Mesendoderm (in vitro differentiated cells): ENCODE measurements around the gene PAPPA2.

Source experiments
- DNase-seq: peaks from one replicate; pipeline ENCODE4 v3.0.0; 2013
- H2AK5ac ChIP-seq: 2 replicates; pipeline ENCODE4 v1.6.1; 2013; ENCODE audit warnings: low read length, inconsistent platforms
- H2BK120ac ChIP-seq: 2 replicates; pipeline ENCODE4 v1.6.1; 2013; ENCODE audit warnings: low read depth, mild to moderate bottlenecking, low read length, moderate library complexity, mixed read lengths
- H2BK15ac ChIP-seq: replicated peaks from 2 replicates; pipeline ENCODE4 v1.6.1; 2013; ENCODE audit warnings: low read depth, mild to moderate bottlenecking, moderate library complexity
- H2BK5ac ChIP-seq: 2 replicates; pipeline ENCODE4 v1.6.1; 2013; ENCODE audit warnings: low read length, inconsistent platforms
- H3K18ac ChIP-seq: 2 replicates; pipeline ENCODE4 v1.6.1; 2013; ENCODE audit warnings: mild to moderate bottlenecking, low read length, mixed read lengths
- H3K23ac ChIP-seq: one replicate; pipeline ENCODE4 v1.6.1; 2013; ENCODE audit warnings: low read length
- H3K27ac ChIP-seq: 2 replicates; pipeline ENCODE4 v1.5.1; 2013; ENCODE audit warnings: low read depth, mild to moderate bottlenecking, inconsistent platforms, low read length, moderate library complexity
- H3K27me3 ChIP-seq: 2 replicates; pipeline ENCODE4 v1.6.1; 2013; ENCODE audit warnings: low read length, control low read depth, mild to moderate bottlenecking, inconsistent platforms; ENCODE audit not compliant: insufficient read depth, poor library complexity
- H3K36me3 ChIP-seq: 2 replicates; pipeline ENCODE4 v1.6.1; 2013; ENCODE audit warnings: low read length, inconsistent platforms; ENCODE audit not compliant: control insufficient read depth, insufficient read depth
- H3K4ac ChIP-seq: one replicate; pipeline ENCODE4 v1.6.1; 2013; ENCODE audit warnings: low read depth, mild to moderate bottlenecking, low read length, moderate library complexity
- H3K4me1 ChIP-seq: 2 replicates; pipeline ENCODE4 v1.6.1; 2013; ENCODE audit warnings: low read depth, low read length, inconsistent platforms; ENCODE audit not compliant: control insufficient read depth
- H3K4me2 ChIP-seq: 2 replicates; pipeline ENCODE4 v1.6.1; 2013; ENCODE audit warnings: low read length
- H3K4me3 ChIP-seq: 2 replicates; pipeline ENCODE4 v1.5.1; 2013; ENCODE audit warnings: mild to moderate bottlenecking, low read length
- H3K56ac ChIP-seq: one replicate; pipeline ENCODE4 v1.6.1; 2013; ENCODE audit warnings: low read length
- H3K79me1 ChIP-seq: 2 replicates; pipeline ENCODE4 v1.6.1; 2013; ENCODE audit warnings: low read length, inconsistent platforms
- H3K79me2 ChIP-seq: 2 replicates; pipeline ENCODE4 v1.6.1; 2013; ENCODE audit warnings: mild to moderate bottlenecking, low read length; ENCODE audit not compliant: control insufficient read depth, insufficient read depth
- H3K9ac ChIP-seq: 2 replicates; pipeline ENCODE4 v1.6.1; 2013; ENCODE audit warnings: low read length, inconsistent platforms
- H4K5ac ChIP-seq: one replicate; pipeline ENCODE4 v1.6.1; 2013; ENCODE audit warnings: low read length
- H4K8ac ChIP-seq: one replicate; pipeline ENCODE4 v1.6.1; 2013; ENCODE audit warnings: low read depth, mild to moderate bottlenecking, control low read depth, low read length, moderate library complexity
- WGBS: extraction: QIAGEN DNeasy Blood & Tissue Kit; methylation state at CpG from one replicate; pipeline ENCODE4 v1.1.7; 2013; ENCODE audit warnings: low lambda C conversion rate, missing lambda C conversion rate; ENCODE audit not compliant: insufficient coverage; ENCODE audit errors: extremely low coverage; 5-methylcytosine and 5-hydroxymethylcytosine counted together

The PAPPA2 gene

GRCh38 chr1:176800978-176801513, 338.1 kb downstream of the PAPPA2 start:
- Histone ChIP-seq H3K23ac (no peak overlapping the region), H3K4me2 (no peak overlapping the region), H3K27me3 (no peaks in the 10 kb centered on the region), H4K8ac (no peak overlapping the region), H3K79me1 (no peaks in the 10 kb centered on the region), H2BK15ac (no peak overlapping the region), H3K56ac (peak overlapping the region; percentile 72), H3K4me3 (no peak overlapping the region), H3K18ac (peak overlapping the region; percentile 39), H3K79me2 (no peaks in the 10 kb centered on the region), H3K9ac (no peak overlapping the region), H4K5ac (no peak overlapping the region), H3K4ac (no peak overlapping the region), H2BK120ac (no peak overlapping the region), H2AK5ac (no peak overlapping the region), H3K36me3 (no peaks in the 10 kb centered on the region), H3K4me1 (peaks cover 14% of the 10 kb centered on the region), H3K27ac (no peak overlapping the region), H2BK5ac (peak overlapping the region; percentile 81)
- DNase-seq, result peak; percentile 67
- no CpG with 5 or more reads among the region's 5 CpGs for WGBS

- Histone ChIP-seq H3K56ac (peak overlapping the region; percentile 76), H4K5ac (no peak overlapping the region), H3K79me1 (no peaks in the 10 kb centered on the region), H3K79me2 (no peaks in the 10 kb centered on the region), H3K18ac (peak overlapping the region; percentile 39), H3K4me1 (peaks cover 14% of the 10 kb centered on the region), H3K4ac (no peak overlapping the region), H3K27me3 (no peaks in the 10 kb centered on the region), H3K4me2 (no peak overlapping the region), H2AK5ac (peak overlapping the region; percentile 37), H2BK120ac (no peak overlapping the region), H4K8ac (no peak overlapping the region), H3K23ac (no peak overlapping the region), H3K36me3 (no peaks in the 10 kb centered on the region), H2BK15ac (no peak overlapping the region), H3K4me3 (no peak overlapping the region), H3K27ac (no peak overlapping the region), H2BK5ac (peak overlapping the region; percentile 81), H3K9ac (no peak overlapping the region)
- no CpG with 5 or more reads among the region's 5 CpGs for WGBS
- peak; percentile 72 for DNase-seq
These were observed 338.6 kb downstream of the PAPPA2 start for GRCh38 chr1:176801514-176802020.

GRCh38 chr1:176802316-176802715, 339.3 kb downstream of the PAPPA2 start:
- Histone ChIP-seq H3K27me3 (no peaks in the 10 kb centered on the region), H4K5ac (peak overlapping the region; percentile 59), H2BK5ac (peak overlapping the region; percentile 73), H3K4me3 (no peak overlapping the region), H3K36me3 (no peaks in the 10 kb centered on the region), H3K4me1 (peaks cover 14% of the 10 kb centered on the region), H3K4me2 (no peak overlapping the region), H3K79me2 (no peaks in the 10 kb centered on the region), H2AK5ac (no peak overlapping the region), H2BK120ac (no peak overlapping the region), H3K4ac (no peak overlapping the region), H3K27ac (no peak overlapping the region), H3K18ac (peak overlapping the region; percentile 39), H2BK15ac (no peak overlapping the region), H3K23ac (no peak overlapping the region), H3K9ac (no peak overlapping the region), H3K56ac (peak overlapping the region; percentile 76), H4K8ac (no peak overlapping the region), H3K79me1 (no peaks in the 10 kb centered on the region)
- DNase-seq, result no peak
- WGBS, result no CpG with 5 or more reads among the region's 2 CpGs

- no peak overlapping the region for H3K27ac ChIP-seq
These were observed 340.1 kb downstream of the PAPPA2 start for GRCh38 chr1:176803042-176803441.

GRCh38 chr1:176803596-176803995, 340.6 kb downstream of the PAPPA2 start:
- no peak overlapping the region for H4K8ac ChIP-seq
- H3K4me2 ChIP-seq, result no peak overlapping the region
- no peak overlapping the region for H2BK15ac ChIP-seq
- H4K5ac ChIP-seq, result no peak overlapping the region
- no peaks in the 10 kb centered on the region for H3K27me3 ChIP-seq
- peaks cover 14% of the 10 kb centered on the region for H3K4me1 ChIP-seq
- H2AK5ac ChIP-seq, result no peak overlapping the region
- no peak overlapping the region for H2BK120ac ChIP-seq
- H3K79me2 ChIP-seq, result no peaks in the 10 kb centered on the region
- no peak for DNase-seq
- H2BK5ac ChIP-seq, result peak overlapping the region; percentile 12
- no peak overlapping the region for H3K56ac ChIP-seq
- H3K18ac ChIP-seq, result no peak overlapping the region
- H3K27ac ChIP-seq, result no peak overlapping the region
- no peak overlapping the region for H3K4ac ChIP-seq
- H3K36me3 ChIP-seq, result no peaks in the 10 kb centered on the region
- no peak overlapping the region for H3K4me3 ChIP-seq
- H3K9ac ChIP-seq, result no peak overlapping the region
- H3K23ac ChIP-seq, result no peak overlapping the region
- H3K79me1 ChIP-seq, result no peaks in the 10 kb centered on the region

More at GRCh38 chr1:176803042-176803441, 340.1 kb downstream of the PAPPA2 start:
- no peak overlapping the region for H3K9ac ChIP-seq
- no peak overlapping the region for H2BK5ac ChIP-seq
- no peak overlapping the region for H3K4me2 ChIP-seq
- H3K36me3 ChIP-seq, result no peaks in the 10 kb centered on the region
- no peaks in the 10 kb centered on the region for H3K79me2 ChIP-seq
- H3K23ac ChIP-seq, result no peak overlapping the region
- no CpG with 5 or more reads among the region's 5 CpGs for WGBS
- no peak for DNase-seq
- no peak overlapping the region for H2AK5ac ChIP-seq
- H3K56ac ChIP-seq, result no peak overlapping the region
- peak overlapping the region; percentile 65 for H2BK120ac ChIP-seq
- H2BK15ac ChIP-seq, result no peak overlapping the region
- H3K4ac ChIP-seq, result no peak overlapping the region
- no peak overlapping the region for H4K5ac ChIP-seq
- no peaks in the 10 kb centered on the region for H3K79me1 ChIP-seq
- no peaks in the 10 kb centered on the region for H3K27me3 ChIP-seq
- no peak overlapping the region for H3K4me3 ChIP-seq
- peaks cover 14% of the 10 kb centered on the region for H3K4me1 ChIP-seq
- H3K18ac ChIP-seq, result no peak overlapping the region
- no peak overlapping the region for H4K8ac ChIP-seq

GRCh38 chr1:176809292-176809691, 346.3 kb downstream of the PAPPA2 start:
- Histone ChIP-seq H3K56ac (no peak overlapping the region), H3K79me2 (no peaks in the 10 kb centered on the region), H2BK5ac (no peak overlapping the region), H3K4me3 (no peak overlapping the region), H2BK15ac (no peak overlapping the region), H3K18ac (no peak overlapping the region), H3K4me1 (no peaks in the 10 kb centered on the region), H3K9ac (no peak overlapping the region), H3K23ac (no peak overlapping the region), H2BK120ac (no peak overlapping the region), H4K5ac (no peak overlapping the region), H3K36me3 (no peaks in the 10 kb centered on the region), H3K27ac (no peak overlapping the region), H3K4me2 (no peak overlapping the region), H3K4ac (no peak overlapping the region), H3K27me3 (no peaks in the 10 kb centered on the region), H3K79me1 (no peaks in the 10 kb centered on the region), H4K8ac (no peak overlapping the region), H2AK5ac (peak overlapping the region; percentile 72)
- no CpG with 5 or more reads among the region's 2 CpGs for WGBS
- no peak for DNase-seq
